Measurements from ENCODE around the gene TRIM43.
"Not testable (repeated sequence)": the region's sequence is repeated elsewhere in the genome, so short reads cannot be mapped to it uniquely, and the experiment has no call there.

TRIM43 gene

GRCh38 chr2:95640515-95641288 is 48.9 kb downstream of the TRIM43 start:
- not testable (repeated sequence) for DNase-seq (ENCODE audit: extremely low read depth in 1 of 2, low read depth in 1 of 2)

- not testable (repeated sequence) for DNase-seq (ENCODE audit: extremely low read depth in 1 of 2, low read depth in 1 of 2)
Measured at GRCh38 chr2:95641289-95641575, 49.4 kb downstream of the TRIM43 start.

- DNase-seq (ENCODE audit: extremely low read depth in 1 of 2, low read depth in 1 of 2), result not testable (repeated sequence)
Measured at GRCh38 chr2:95641787-95642186, 50.0 kb downstream of the TRIM43 start.

- DNase-seq (ENCODE audit: extremely low read depth in 1 of 2, low read depth in 1 of 2), result not testable (repeated sequence)
Measured at GRCh38 chr2:95642360-95642759, 50.6 kb downstream of the TRIM43 start.

- DNase-seq (ENCODE audit: extremely low read depth in 1 of 2, low read depth in 1 of 2), result not testable (repeated sequence)
Measured at GRCh38 chr2:95642951-95643350, 51.1 kb downstream of the TRIM43 start.

GRCh38 chr2:95645312-95645711 is 53.5 kb downstream of the TRIM43 start:
- DNase-seq (ENCODE audit: extremely low read depth in 1 of 2, low read depth in 1 of 2), result not testable (repeated sequence)

GRCh38 chr2:95646274-95646994 is 54.6 kb downstream of the TRIM43 start:
- not testable (repeated sequence) for DNase-seq (ENCODE audit: extremely low read depth in 1 of 2, low read depth in 1 of 2)

GRCh38 chr2:95648894-95649544 is 57.2 kb downstream of the TRIM43 start:
- DNase-seq (ENCODE audit: extremely low read depth in 1 of 2, low read depth in 1 of 2), result not testable (repeated sequence)
